Mucosa of descending colon (tissue), 3 donors: Measurements from ENCODE around the gene DDAH2. TPM values are rescaled to one million over a fixed set of nuclear protein-coding genes. Genes with fewer than 3 reads are reported as not detected.

Source experiments
- ATAC-seq: fragments of 200-7000 bp; cut with Tn5 transposase; one replicate; pipeline ENCODE4 v1.9.1; 2020; ENCODE audit warnings: mild to moderate bottlenecking, moderate library complexity
- DNase-seq, 3 donors: peaks; one replicate each; pipeline ENCODE4 v3.0.0-alpha.2; 2020
- H3K36me3 ChIP-seq: fragments of 200-600 bp; one replicate; pipeline ENCODE4 v1.8.0; 2021; ENCODE audit warnings: low read depth, mild to moderate bottlenecking
- H3K4me1 ChIP-seq: fragments of 200-600 bp; one replicate; pipeline ENCODE4 v1.8.0; 2021; ENCODE audit warnings: low read depth, mild to moderate bottlenecking
- H3K4me3 ChIP-seq: fragments of 200-600 bp; one replicate; pipeline ENCODE4 v1.8.0; 2021; ENCODE audit warnings: mild to moderate bottlenecking
- H3K9me3 ChIP-seq: fragments of 200-600 bp; one replicate; pipeline ENCODE4 v1.8.0; 2021; ENCODE audit warnings: mild to moderate bottlenecking
- intact Hi-C, 2 donors: fragments of 100-400 bp; cut with DNase I in 1 of 2; cut with micrococcal nuclease in 1 of 2; formaldehyde crosslinking; loops; one replicate each; pipeline versions ENCODE4 v1.11.0 to v1.11.1; 2022; cut with DNase I, micrococcal nuclease
- total RNA-seq, 3 donors: library from RNA; stranded (reverse); fragmentation: NEBNext Ultra II Directional in 2 of 3; extraction: Animal tissue kit (Norgen Biotek cat#: 25700) in 2 of 3; gene quantifications; one replicate each; pipeline versions ENCODE4 v1.2.1 to v1.2.4, GENCODE V29; 2021 to 2023
- TF ChIP-seq, protein P1 (sequence below): fragments of 200-600 bp; IDR thresholded peaks from one replicate; pipeline ENCODE4 v1.8.0; 2022; ENCODE audit warnings: antibody characterized with exemption, mild to moderate bottlenecking
- donor health status: DM: no; HTN: no; CAD: no; lungs with moderate emphysema.
- donor health status: DM: no; HTN: no; CAD: no.
- donor health status: DM: no; HTN: yes; CAD: no.

The DDAH2 gene
- total RNA-seq, 3 donors from 2014 or later: 56.1 to 152 (median 99.5) TPM

DNA sequence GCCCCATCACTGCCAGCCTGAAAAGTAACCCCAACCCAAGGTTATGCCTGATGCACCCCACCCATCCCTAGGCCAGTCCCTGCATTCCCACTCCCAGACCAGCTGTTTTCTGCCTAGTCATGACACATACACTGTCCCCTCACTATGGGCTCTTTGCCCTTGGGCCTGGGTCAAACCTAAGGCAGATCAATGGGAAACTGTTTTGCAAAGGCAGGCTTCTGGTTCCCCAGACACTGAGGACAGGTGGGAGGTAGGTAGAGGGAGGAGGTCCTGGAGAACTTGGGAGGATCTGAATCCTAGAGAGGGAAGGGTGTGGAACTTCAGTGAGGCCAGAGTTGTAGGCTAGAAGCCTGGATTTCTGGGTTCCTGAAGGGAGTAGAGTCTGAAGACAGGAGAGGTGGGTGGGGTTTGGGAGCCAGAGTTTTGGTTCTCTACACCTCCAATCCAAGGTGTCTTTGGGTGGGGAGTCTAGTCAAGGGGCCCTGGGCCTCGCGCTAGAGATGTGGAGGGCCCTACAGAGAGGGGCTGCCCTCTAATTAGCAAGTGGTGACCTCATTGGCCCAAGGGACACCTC, 5.2 kb upstream of the DDAH2 start:
- DNase-seq (no peak), ATAC-seq (no peak)
- H3K9me3 ChIP-seq: no peaks in the 10 kb centered on the region
- intact Hi-C loops: loop anchor here in 1 of 2 donors (5.0 kb wide), 1 partner anchor 98 kb away; no protein-coding TSS in a partner anchor
- H3K4me3 ChIP-seq: peak overlapping the region; percentile 50
- TF ChIP-seq, protein P1, sequence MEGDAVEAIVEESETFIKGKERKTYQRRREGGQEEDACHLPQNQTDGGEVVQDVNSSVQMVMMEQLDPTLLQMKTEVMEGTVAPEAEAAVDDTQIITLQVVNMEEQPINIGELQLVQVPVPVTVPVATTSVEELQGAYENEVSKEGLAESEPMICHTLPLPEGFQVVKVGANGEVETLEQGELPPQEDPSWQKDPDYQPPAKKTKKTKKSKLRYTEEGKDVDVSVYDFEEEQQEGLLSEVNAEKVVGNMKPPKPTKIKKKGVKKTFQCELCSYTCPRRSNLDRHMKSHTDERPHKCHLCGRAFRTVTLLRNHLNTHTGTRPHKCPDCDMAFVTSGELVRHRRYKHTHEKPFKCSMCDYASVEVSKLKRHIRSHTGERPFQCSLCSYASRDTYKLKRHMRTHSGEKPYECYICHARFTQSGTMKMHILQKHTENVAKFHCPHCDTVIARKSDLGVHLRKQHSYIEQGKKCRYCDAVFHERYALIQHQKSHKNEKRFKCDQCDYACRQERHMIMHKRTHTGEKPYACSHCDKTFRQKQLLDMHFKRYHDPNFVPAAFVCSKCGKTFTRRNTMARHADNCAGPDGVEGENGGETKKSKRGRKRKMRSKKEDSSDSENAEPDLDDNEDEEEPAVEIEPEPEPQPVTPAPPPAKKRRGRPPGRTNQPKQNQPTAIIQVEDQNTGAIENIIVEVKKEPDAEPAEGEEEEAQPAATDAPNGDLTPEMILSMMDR: no peak
- peaks cover 7% of the 10 kb centered on the region for H3K36me3 ChIP-seq
- peaks cover 32% of the 10 kb centered on the region for H3K4me1 ChIP-seq

DNA sequence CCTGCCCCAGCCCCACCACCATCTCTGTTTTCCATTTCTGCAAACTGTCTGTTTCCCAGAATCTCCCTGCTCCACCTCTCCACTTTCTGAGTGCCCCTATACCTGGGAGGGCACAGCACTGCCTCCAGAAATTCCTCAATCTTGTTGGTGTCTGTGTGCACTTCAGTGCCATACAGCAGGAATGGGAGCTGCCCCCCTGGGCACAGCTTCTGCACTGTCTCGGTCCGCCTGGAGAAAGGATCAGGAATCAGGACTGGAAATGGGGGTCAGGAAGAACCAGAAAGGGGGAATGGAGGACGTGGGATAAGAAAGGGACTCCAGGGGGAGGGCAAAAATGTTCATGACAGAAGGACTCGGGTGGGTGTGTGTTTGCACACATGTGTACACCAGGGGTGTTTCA, 4.6 kb upstream of the DDAH2 start:
- Histone ChIP-seq H3K4me3 (no peak overlapping the region), H3K36me3 (peaks cover 7% of the 10 kb centered on the region), H3K4me1 (peaks cover 30% of the 10 kb centered on the region), H3K9me3 (no peaks in the 10 kb centered on the region)
- no peak for DNase-seq
- TF ChIP-seq, protein P1: no peak
- ATAC-seq: no peak
- intact Hi-C loops: loop anchor here in 1 of 2 donors (5.0 kb wide), 1 partner anchor 99 kb away; no protein-coding TSS in a partner anchor

DNA sequence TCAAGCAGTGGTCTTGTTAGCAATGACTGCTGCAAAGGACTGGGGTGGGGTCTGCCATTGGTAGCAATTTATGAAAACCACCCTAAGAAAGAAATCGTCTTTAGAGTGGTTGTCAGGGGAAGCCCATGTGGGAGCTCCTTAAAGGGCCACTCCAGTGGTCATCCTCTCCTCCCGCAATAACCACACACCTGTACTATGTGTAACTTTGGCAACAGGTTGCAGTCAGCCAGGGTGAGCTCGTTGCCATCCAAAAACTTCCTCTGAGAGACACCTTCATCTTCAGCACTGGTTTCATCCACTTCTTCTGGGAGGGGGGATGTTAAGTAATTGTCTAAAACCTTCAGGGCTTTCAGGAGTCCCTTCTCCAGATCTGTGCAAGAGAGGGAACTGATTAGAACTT, 2.9 kb upstream of the DDAH2 start:
- no peak for ATAC-seq
- Histone ChIP-seq H3K36me3 (peaks cover 7% of the 10 kb centered on the region), H3K4me3 (no peak overlapping the region), H3K9me3 (no peaks in the 10 kb centered on the region), H3K4me1 (peaks cover 31% of the 10 kb centered on the region)
- no peak for DNase-seq
- intact Hi-C loops: loop anchor here in 1 of 2 donors (5.0 kb wide), 1 partner anchor 100 kb away; no protein-coding TSS in a partner anchor
- TF ChIP-seq, protein P1: no peak

DNA sequence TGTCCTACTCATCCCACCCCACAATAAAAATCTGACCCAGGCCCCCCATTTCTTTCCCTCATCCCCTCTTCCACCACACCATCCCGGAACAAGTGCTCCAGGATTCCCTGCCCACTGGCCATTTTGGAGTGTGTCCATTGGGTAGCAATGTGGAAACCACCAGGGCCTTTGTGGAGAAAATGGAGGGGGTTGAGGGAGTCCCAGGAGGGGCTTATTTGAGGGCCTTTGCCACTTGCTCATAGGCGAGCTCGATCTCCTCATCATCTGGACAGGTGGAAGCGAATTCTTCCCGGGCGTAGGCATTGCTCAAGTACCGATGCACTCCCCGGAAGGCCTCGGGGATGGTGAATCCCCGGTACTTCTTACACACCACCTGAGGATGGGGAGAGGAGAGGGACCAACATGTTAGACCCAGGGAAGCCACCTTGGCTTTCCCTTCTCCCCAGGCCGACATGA, 1.6 kb upstream of the DDAH2 start:
- intact Hi-C loops: loop anchor here in 1 of 2 donors (5.0 kb wide), 1 partner anchor 102 kb away; no protein-coding TSS in a partner anchor
- H3K9me3 ChIP-seq: no peaks in the 10 kb centered on the region
- TF ChIP-seq, protein P1: no peak
- ATAC-seq (no peak), DNase-seq (no peak)
- H3K36me3 ChIP-seq: peaks cover 7% of the 10 kb centered on the region
- peaks cover 33% of the 10 kb centered on the region for H3K4me1 ChIP-seq
- H3K4me3 ChIP-seq: no peak overlapping the region

DNA sequence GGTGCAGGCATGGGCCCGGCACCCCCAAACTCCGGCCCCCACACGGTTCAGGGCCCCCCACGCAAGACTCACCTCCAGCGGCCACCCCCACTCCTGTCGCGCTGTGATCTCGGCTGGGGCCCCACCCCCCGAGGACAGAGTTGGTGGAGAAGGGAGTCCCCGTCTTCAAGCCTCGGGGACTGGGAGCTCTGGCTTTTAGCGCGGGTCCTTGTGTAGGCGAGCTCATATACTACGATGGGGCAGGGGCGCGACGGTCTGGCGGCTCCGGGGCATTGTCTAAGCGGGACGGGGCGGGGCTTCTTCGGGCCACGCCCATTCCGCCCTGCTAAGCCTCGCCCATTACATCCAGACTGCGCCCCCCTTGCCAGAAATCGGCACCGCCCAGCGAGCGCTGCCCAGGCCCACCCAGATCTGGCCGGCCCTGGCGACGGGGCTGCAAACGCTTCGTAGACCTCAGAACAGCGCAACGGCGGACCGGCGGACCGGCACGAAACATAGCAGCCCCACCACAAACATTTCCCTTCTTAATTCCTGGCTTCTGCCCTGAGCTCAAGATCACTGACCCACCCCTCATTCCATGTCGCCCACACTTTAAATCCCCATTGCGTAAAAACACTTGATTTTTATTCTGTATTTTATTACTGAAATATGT, 1.0 kb upstream of the DDAH2 start:
- Histone ChIP-seq H3K9me3 (no peaks in the 10 kb centered on the region), H3K4me1 (peaks cover 34% of the 10 kb centered on the region), H3K36me3 (peaks cover 7% of the 10 kb centered on the region), H3K4me3 (peak overlapping the region; percentile 33)
- ATAC-seq (peak; percentile 70), DNase-seq (peak; percentile 92 to 94 (median 93))
- TF ChIP-seq, protein P1: no peak
- intact Hi-C loops: loop anchor here in 1 of 2 donors (5.0 kb wide), 1 partner anchor 102 kb away; no protein-coding TSS in a partner anchor
